Thoracic aorta (tissue), 2 donors: ENCODE results near the gene LIME1. TPM values are rescaled to one million over a fixed set of nuclear protein-coding genes. Genes with fewer than 3 reads are reported as not detected.

Experiments used
- ATAC-seq: fragments of 150-250 bp; one replicate; pipeline ENCODE4 v1.8.0; 2017; ENCODE audit warnings: low read depth; ENCODE audit not compliant: insufficient number of reproducible peaks, low FRiP score
- DNase-seq: peaks from one replicate; pipeline ENCODE4 v3.0.0-alpha.2; 2020; ENCODE audit warnings: low spot score
- H3K27ac ChIP-seq, 2 donors: fragments of 200-600 bp; sonication (generic); 1 replicate in 1 of 2; 2 replicates in 1 of 2; pipeline ENCODE4 v1.5.1; 2016; ENCODE audit warnings: mild to moderate bottlenecking in 2 of 2, moderate library complexity in 2 of 2
- H3K27me3 ChIP-seq: fragments of 200-600 bp; sonication (generic); replicated peaks from 2 replicates; pipeline ENCODE4 v1.6.0; 2016; ENCODE audit warnings: mild to moderate bottlenecking; ENCODE audit not compliant: insufficient read depth
- H3K36me3 ChIP-seq: fragments of 200-600 bp; sonication (generic); one replicate; pipeline ENCODE4 v1.5.1; 2016
- H3K4me1 ChIP-seq, 2 donors: fragments of 200-600 bp; sonication (generic); 1 replicate in 1 of 2; 2 replicates in 1 of 2; pipeline versions ENCODE4 v1.5.1 to v1.6.0; 2016; ENCODE audit warnings: low read depth in 2 of 2, mild to moderate bottlenecking in 1 of 2; ENCODE audit not compliant: control insufficient read depth in 1 of 2
- H3K4me3 ChIP-seq: fragments of 200-600 bp; sonication (generic); 2 replicates; pipeline ENCODE4 v1.5.1; 2016; ENCODE audit warnings: mild to moderate bottlenecking
- H3K9me3 ChIP-seq: fragments of 200-600 bp; sonication (generic); 2 replicates; pipeline ENCODE4 v1.5.1; 2016
- total RNA-seq, 2 donors: library from RNA; depleted of rRNA; stranded (reverse); fragments of >200 nt; gene quantifications; one replicate each; pipeline versions ENCODE4 v1.1.0 to v1.2.3, GENCODE V29; 2016
- TF ChIP-seq, protein P1 (sequence below): fragments of 200-600 bp; sonication (generic); IDR thresholded peaks from one replicate; pipeline ENCODE4 v1.5.1; 2019; ENCODE audit warnings: antibody characterized with exemption

LIME1 gene
- total RNA-seq, 2 donors from 2014 or later = 15.6 to 26.5 TPM

DNA sequence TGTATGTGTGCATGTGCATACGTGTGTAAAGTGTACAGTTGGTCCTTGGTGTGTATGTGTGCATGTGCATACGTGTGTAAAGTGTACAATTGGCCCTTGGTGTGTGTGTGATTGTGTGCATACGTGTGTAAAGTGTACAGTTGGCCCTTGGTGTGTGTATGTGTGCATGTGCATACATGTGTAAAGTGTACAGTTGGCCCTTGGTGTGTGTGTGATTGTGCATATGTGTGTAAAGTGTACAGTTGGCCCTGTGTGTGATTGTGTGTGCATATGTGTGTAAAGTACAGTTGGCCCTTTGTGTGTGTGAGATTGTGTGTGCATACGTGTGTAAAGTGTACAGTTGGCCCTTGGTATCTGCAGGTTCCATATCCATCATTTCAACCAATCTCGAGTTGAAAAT lies 5.1 kb upstream of the LIME1 start:
- no peaks in the 10 kb centered on the region for H3K4me1 ChIP-seq

DNA sequence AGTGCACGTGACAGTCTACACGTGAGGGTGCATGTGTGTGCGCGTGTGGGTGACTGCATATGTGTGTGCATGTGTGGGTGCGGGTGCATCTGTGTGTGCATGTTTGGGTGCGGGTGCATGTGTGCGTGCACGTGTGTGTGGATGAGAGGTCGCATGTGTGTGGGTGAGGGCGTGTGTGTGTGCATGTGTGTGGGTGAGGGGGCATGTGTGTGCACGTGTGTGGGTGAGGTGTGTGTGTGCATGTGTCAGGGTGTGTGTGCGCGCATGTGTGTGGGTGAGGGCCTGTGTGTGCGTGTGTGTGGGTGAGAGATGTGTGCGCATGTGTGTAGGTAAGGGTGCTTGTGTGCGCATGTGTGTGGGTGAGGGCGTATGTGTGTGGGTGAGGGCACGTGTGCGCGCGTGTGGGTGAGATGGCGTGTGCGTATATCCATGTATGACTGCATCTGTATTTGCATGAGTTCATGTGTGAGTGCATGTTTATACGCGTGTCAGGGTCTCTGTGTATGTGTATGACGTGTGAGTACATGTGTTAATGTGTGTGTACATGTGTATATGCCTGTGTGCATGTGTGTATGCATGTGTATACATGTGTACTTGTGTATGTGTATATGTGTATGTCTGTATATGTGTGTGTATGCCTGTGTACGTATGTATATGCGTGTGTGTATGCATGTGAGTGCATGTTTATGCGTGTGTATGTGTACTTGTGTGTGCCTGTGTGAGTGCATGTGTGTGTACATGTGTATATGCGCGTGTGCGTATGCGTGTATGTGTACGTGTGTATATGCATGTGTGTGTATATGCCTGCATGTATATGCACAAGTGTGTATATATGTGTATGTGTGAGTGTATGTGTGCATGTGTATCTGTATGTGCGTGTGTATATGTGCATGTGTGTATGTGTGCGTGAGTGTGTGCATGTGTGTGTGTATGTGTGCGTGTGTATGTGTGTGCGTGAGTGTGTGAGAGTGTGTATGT lies 4.1 kb upstream of the LIME1 start:
- no peaks in the 10 kb centered on the region for H3K9me3 ChIP-seq
- no peaks in the 10 kb centered on the region for H3K27me3 ChIP-seq
- TF ChIP-seq, protein P1, sequence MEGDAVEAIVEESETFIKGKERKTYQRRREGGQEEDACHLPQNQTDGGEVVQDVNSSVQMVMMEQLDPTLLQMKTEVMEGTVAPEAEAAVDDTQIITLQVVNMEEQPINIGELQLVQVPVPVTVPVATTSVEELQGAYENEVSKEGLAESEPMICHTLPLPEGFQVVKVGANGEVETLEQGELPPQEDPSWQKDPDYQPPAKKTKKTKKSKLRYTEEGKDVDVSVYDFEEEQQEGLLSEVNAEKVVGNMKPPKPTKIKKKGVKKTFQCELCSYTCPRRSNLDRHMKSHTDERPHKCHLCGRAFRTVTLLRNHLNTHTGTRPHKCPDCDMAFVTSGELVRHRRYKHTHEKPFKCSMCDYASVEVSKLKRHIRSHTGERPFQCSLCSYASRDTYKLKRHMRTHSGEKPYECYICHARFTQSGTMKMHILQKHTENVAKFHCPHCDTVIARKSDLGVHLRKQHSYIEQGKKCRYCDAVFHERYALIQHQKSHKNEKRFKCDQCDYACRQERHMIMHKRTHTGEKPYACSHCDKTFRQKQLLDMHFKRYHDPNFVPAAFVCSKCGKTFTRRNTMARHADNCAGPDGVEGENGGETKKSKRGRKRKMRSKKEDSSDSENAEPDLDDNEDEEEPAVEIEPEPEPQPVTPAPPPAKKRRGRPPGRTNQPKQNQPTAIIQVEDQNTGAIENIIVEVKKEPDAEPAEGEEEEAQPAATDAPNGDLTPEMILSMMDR = no peak
- H3K27ac ChIP-seq = no peak overlapping the region
- DNase-seq = no peak
- ATAC-seq = no peak
- no peak overlapping the region for H3K4me3 ChIP-seq
- peaks cover 29% of the 10 kb centered on the region for H3K36me3 ChIP-seq
- no peaks in the 10 kb centered on the region for H3K4me1 ChIP-seq

More for the DNA sequence above, 5.1 kb upstream of the LIME1 start:
- no peaks in the 10 kb centered on the region for H3K9me3 ChIP-seq
- DNase-seq (no peak), ATAC-seq (no peak)
- H3K27ac ChIP-seq = no peak overlapping the region
- H3K36me3 ChIP-seq = peaks cover 29% of the 10 kb centered on the region
- H3K4me3 ChIP-seq = no peak overlapping the region
- TF ChIP-seq, protein P1 = no peak
- no peaks in the 10 kb centered on the region for H3K27me3 ChIP-seq

DNA sequence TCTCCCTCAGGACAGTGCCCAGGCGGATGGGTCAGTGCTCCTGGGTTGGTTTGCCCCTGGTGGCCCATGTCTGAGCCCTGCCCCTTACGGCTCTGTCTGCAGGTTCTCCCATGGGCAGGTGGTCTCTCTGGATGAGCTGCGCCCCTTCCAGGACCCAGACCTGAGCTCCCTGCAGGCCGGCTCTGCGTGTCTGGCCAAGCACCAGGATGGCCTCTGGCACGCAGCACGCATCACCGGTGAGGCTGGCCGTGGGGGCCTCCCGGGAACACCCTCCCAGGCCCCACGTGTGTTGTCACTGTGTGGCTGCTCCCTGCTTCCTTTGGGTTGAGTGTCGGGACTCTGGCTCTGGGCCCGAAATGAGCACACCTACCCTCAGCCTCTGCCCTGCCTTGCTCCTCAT lies 3.3 kb upstream of the LIME1 start:
- Histone ChIP-seq H3K36me3 (peaks cover 29% of the 10 kb centered on the region), H3K27ac (no peak overlapping the region)
- no peak for ATAC-seq

DNA sequence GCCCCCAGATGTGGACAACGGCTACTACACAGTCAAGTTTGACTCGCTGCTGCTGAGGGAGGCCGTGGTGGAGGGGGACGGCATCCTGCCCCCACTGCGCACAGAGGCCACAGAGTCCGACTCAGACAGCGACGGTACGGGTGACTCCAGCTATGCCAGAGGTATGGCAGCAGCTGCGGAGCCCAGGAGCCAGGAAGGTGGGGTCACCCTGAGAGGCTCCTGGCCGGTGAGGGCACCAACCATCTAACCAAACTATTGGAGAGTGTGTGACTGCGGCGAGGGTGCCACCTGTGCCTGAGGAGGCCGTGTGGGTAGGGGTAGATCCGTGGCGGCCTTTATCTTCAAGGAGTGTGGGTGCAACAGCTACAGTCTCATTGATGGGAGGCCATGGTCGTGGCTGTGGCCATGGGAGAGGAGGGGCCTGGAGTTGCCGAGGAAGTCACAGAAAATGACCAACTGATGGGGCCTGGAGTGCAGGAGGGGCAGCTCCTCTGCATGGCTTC lies 2.8 kb upstream of the LIME1 start:
- DNase-seq = no peak
- Histone ChIP-seq H3K4me3 (no peak overlapping the region), H3K9me3 (no peaks in the 10 kb centered on the region), H3K4me1 (peaks cover 4 to 6% of the 10 kb centered on the region in 2 donors), H3K27ac (no peak overlapping the region), H3K36me3 (peaks cover 29% of the 10 kb centered on the region), H3K27me3 (no peaks in the 10 kb centered on the region)
- ATAC-seq = no peak
- TF ChIP-seq, protein P1 = no peak

More for the DNA sequence above, 3.3 kb upstream of the LIME1 start:
- Histone ChIP-seq H3K4me3 (no peak overlapping the region), H3K9me3 (no peaks in the 10 kb centered on the region), H3K27me3 (no peaks in the 10 kb centered on the region), H3K4me1 (peaks cover 0 to under 1% of the 10 kb centered on the region in 2 donors)
- TF ChIP-seq, protein P1 = no peak
- DNase-seq = no peak
